NOMO-1 treated with dmso at 0.1 percent for 144 hours (cell line): ENCODE results near the gene TYRO3.
A peak's percentile ranks its signal among the peaks of the same experiment; 100 is the strongest.

ENCODE experiments used
- DNase-seq: peaks from one replicate; lab custom pipeline; 2025; ENCODE audit not compliant: unreplicated experiment; lab: John Stamatoyannopoulos, UW

Gene TYRO3

DNA sequence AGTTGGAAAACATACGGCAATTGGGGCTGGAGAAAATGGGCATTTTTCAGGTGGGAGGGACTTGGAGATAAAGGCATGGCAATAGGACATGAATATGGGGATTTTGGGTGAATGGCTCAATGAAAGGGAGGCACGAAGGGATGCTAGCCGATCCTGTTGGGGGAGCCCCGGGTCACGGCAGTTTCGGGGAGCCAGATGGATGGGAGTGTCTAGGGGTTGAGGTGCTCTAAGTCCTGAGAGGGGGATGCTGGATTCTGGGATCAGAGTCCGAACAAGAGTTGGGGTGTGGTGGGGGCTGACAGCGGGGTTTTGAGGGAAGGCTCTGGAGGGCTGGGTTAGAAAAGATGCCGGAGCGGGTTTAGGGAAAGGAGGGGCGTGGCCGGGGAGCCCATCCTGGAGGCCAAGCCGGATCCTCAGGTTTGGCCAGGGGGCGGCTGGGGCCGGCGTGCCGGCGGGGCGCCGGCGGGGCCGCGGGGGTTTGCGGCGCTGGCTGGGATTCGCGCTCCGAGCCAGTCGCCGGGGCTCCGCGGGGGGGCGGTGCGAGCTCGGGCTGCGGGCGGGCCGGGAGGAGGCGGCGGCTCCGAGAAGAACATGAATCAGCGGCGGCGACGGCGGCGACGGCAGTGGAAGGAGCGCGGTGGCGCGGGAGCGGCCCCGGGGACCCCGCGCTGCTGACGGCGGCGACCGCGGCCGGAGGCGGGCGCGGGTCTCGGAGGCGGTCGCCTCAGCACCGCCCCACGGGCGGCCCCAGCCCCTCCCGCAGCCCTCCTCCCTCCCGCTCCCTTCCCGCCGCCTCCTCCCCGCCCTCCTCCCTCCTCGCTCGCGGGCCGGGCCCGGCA, at the start of gene TYRO3:
TSS of gene TYRO3 (plus strand) at position 813 of the 839 bp plus-strand sequence. CDS start 46 bp downstream, outside the sequence.
- peak; percentile 15 for DNase-seq

GRCh38 chr15:41510728-41511127, 48.3 kb upstream of the TYRO3 start:
- DNase-seq, result no peak

DNA sequence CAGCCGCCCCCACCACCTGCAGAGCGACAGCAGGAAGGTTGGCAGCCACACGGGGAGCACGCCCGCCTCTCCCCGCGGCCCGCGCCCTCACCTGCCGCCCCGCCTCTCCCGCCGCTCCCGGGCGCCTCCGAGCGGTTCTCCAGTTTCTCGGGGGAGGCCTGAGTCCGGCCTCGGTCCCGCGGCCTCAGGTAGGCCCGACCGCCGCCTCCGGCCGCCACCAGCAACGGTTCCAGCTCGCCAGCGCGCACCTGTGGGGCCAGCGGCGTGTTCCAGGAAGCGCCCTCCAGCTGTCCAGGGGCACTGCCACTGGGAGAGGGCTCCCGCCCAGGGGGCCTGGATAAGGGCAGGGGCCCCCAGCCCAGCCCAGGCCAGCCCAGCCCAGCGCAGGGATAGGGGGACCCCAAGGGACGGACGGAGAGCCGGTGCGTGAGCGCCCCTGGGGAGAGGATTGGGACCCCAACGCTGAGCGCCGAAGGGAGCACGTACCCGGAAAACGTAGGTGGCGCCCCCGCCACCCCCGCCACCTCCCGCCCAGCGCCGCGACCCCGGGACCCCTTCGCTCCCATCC, 47.6 kb upstream of the TYRO3 start:
- DNase-seq, result no peak

DNA sequence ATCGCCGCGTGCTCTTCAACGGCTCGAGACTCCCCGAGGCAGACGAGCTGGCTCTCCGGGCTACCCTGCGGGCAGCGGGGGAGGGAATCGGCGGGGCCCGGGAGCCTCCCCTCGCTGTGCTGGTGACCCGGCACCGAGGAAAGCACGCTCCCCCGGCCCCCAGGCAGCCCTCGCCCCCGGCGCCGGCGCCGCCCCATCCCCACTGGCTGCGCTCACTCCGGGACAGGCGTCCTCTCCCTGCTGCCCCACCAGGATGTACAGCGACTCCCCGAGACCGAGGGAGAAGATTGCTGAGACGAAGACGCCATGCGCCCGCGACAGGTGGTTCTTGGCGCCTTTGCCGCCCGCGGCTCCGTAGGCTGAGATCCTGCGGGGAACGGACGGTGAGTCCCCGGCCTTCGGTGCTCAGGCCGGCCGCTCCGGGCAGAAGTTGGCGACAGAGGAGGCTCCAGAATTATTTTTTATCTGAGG, 47.1 kb upstream of the TYRO3 start:
- no peak for DNase-seq

DNA sequence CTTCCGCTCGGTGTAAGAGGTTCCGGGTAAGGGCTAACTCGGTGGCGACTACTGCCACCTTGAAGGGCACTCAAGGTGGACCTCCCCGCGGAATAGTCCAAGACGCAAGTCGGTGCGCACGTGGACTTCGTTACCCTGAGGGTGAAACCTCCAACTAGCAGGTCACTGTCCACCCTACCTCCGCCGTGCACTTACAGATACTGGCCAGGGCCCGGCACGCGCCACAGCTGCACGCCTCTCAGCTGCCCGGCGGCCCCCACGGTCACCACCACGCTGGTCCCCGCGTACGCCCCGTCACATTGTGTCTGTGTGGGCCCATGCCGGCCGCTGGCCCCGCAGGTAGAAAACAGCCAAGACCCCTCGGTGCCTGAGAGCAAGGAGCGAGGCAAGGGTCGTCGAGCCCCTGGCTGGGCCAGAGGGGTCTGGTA, 46.5 kb upstream of the TYRO3 start:
- no peak for DNase-seq

GRCh38 chr15:41512940-41513505, 46.0 kb upstream of the TYRO3 start:
- peak; percentile 54 for DNase-seq

- peak; percentile 64 for DNase-seq
Measured at GRCh38 chr15:41513506-41514227, 45.3 kb upstream of the TYRO3 start, which contains the start of gene LTK. LTK (minus strand) TSS chr15:41513827; CDS start chr15:41513709, 118 bp downstream.

DNA sequence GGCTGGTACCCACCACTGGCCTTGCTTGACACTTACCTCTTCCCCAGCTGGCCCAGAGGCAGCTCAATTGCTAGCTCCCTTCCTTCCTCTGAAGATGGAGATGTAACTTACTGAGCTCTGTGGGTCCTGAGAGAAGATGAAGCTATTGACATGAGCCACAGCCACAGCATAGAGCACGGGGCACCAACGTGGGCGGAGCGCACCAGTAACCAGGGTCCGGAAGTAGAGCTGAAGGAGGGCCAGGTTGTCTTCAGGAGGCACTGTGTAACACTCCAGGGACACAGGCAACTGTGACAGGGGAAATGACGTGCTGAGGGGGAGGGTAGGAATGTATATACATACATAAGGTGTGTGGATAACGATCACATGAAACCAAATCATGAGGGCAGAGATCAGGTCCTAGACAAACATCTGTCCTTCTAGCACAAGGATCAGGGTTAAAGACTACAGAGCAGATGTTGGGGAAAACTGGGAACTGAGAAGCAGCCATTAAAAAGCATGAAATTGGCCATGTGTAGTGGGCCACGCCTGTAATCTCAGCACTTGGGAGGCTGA, 41.0 kb upstream of the TYRO3 start:
- DNase-seq, result no peak

DNA sequence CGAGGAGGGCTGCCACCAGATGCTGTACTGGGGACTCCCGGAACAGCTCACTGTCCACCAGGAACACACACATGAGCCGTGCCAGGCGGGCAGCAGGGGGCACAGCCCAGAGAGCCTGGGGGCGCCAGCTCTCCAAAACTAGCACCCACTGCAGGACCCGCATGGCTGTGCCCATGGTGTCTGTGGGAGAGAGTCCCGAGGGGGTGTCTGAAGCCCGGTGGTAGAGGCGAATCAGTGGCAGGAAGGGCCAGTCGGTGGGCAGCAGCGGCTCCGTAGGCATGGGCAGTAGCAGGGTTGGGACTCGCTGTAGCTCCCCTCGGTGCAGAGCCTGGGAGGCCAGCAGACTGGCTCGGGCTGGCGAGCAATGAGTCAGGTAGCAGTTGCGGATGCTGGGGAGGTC, 38.4 kb upstream of the TYRO3 start:
- no peak for DNase-seq

- no peak for DNase-seq
Measured at GRCh38 chr15:41521614-41522013, 37.4 kb upstream of the TYRO3 start.

DNA sequence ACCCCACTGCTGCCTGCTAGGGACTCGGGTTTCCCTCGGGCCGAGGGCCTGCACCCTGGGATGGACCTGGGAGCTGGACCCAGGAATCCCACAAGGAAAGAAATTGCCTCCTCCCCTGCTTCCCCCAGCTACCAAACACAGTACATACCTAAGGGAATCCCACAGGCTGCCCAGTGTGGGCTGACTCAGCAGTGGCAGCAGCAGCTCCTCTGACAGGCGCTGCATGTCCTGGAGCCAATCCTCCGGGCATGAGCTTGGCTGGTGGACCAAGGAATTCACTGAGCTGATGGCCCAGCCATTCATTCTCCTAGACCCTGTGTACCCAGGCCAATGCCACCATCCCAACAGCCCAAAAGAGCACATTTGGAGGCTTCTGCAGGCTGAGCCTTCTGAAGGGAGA, 35.9 kb upstream of the TYRO3 start:
- DNase-seq, result no peak

GRCh38 chr15:41530363-41530956, 28.6 kb upstream of the TYRO3 start:
- no peak for DNase-seq

DNA sequence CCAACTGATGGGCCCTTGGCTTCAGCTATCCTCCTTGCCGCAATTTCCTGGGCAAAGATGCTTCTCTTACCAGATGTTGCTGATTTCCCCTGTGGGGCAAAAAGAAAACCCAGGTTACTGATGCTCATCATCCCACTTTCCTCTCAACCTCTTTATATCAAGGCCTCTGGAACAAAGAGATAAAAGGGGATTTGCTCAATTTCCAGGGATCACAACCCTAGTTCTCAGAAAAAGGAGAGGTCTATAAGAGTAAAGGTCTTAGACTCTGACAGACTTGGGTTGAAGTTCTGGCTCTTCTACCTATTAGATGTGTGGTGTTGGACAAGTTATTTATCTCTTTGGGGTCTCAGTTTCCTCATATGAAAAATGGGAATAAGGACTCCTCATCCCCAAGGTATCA, 23.5 kb upstream of the TYRO3 start:
- DNase-seq, result no peak

GRCh38 chr15:41536866-41537265, 22.1 kb upstream of the TYRO3 start:
- no peak for DNase-seq

- DNase-seq, result no peak
Measured at GRCh38 chr15:41543521-41543870, 15.5 kb upstream of the TYRO3 start.

DNA sequence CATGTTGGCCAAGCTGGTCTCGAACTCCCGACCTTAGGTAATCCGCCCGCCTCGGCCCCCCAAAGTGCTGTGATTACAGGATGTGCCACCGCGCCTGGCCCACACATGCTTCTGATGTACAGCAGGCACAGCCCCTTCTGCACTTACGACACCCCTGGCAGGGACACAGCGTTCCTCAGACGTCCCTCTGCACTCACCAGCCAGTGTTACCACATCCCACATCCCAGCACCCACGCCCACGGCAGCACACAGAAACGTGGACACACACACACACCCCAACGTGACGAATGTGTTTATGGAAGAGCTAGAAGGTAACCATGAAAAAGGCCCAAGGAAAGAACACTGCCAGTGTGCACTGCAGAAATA, 14.4 kb upstream of the TYRO3 start:
- DNase-seq, result no peak

- no peak for DNase-seq
Measured at GRCh38 chr15:41545218-41545617, 13.8 kb upstream of the TYRO3 start.

DNA sequence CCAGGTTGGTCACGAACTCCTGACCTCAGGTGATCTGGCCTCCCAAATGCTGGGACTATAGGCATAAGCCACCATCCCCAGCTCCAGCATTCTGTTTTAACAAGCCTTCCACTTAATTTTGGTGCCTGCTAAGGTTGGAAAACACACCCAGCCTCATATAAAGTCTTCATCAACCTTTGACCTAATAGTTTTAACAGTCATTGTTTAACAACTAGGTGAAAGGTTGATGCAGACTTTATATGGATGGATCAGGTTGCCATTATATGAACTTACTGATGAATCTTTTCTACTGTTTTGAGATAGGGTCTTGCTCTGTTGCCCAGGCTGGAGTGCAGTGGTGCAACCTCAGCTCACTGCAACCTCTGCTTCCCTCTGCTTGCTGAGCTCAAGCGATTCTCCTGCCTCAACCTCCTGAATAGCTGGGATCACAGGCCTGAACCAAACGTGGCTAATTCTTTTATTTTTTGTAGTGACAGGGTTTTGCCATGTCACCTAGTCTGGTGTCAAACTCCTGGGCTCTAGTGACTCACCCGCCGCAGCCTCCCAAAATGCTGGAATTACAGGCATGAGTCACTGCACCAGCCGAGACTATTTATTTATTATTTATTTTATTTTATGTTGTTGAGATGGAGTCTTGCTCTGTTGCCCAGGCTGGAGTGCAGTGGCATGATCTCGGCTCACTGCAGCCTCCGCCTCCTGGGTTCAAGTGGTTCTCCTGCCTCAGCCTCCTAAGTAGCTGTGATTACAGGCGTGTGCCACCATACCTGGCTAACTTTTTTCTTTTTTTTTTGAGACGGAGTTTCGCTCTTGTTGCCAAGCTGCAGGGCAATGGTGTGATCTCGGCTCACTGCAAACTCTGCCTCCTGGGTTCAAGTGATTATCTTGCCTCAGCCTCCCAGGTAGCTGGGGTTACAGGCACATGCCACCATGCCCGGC, 11.9 kb upstream of the TYRO3 start:
- DNase-seq, result no peak

DNA sequence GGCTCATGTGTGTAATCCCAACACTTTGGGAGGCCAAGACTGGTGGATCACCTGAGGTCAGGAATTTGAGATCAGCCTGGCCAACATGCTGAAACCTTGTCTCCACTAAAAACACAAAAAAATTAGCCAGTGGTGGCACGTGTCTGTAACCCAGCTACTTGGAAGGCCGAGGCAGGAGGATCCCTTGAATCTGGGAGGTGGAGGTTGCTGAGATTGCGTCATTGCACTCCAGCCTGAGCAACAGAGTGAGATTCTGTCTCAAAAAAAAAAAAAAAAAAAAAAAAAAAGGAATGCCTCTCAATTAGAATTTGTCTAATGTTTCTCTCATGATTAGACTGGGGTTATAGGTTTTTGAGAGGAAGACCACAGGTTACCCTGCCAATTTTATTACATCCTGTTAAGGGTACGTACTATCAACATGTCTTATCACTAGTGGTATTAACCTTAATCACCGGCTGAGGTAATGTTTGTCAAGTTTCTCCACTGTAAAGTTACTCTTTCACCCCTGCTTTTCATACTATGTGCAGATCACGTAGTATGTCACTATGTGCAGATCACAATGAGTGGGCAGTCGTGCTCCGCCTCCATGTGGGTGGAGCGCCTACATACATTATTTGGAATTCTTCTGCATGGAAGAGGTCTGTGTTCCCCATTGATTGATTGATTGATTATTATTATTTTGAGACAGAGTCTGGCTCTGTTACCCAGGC, 8.8 kb upstream of the TYRO3 start:
- DNase-seq, result no peak
